HCT116 (cell line): ENCODE results near the gene NDUFB6. TPM values are rescaled to one million over a fixed set of nuclear protein-coding genes. Genes with fewer than 3 reads are reported as not detected.

ENCODE experiments used
- ATAC-seq: fragments of 200-7000 bp; cut with Tn5 transposase; 2 replicates; pipeline ENCODE4 v1.9.1; 2020; ENCODE audit warnings: mild to moderate bottlenecking, moderate library complexity
- BruUV-seq: library from RNA; stranded (reverse); fragments of 400-500 nt; replicated peaks from 2 replicates; lab custom pipeline; 2021; lab: Mats Ljungman, UMichigan
- CTCF ChIA-PET: fragments of 300-600 bp; sonication (Branson Sonifier 250); formaldehyde crosslinking; loops from one replicate; lab custom pipeline; 2021; ENCODE audit warnings: antibody characterized with exemption; lab: Charles Lee
- POLR2A ChIA-PET: fragments of 300-600, 350-600 bp; sonication (Branson Sonifier 250); formaldehyde crosslinking; loops from one replicate; lab custom pipeline; 2021; ENCODE audit warnings: antibody characterized with exemption; lab: Charles Lee
- RAD21 ChIA-PET, 2 experiments: fragments of 300-600 bp; sonication (Branson Sonifier 250); formaldehyde crosslinking; loops; one replicate each; lab custom pipeline; 2023; ENCODE audit warnings: low total read pairs in 2 of 2; ENCODE audit not compliant: uncharacterized antibody in 2 of 2, unreplicated experiment in 2 of 2, low non-redundant PET in 1 of 2; lab: Charles Lee
- DNase-seq: peaks from one replicate; pipeline ENCODE4 v3.0.0-alpha.2; 2010; ENCODE audit warnings: low read depth, low spot score
- H2AFZ ChIP-seq: fragments of 200-600 bp; shearing (Covaris generic), sonication (generic); 2 replicates; pipeline ENCODE4 v1.6.1; 2017; ENCODE audit warnings: low read depth, mixed run types, mixed read lengths, antibody characterized with exemption, low read length; ENCODE audit not compliant: poor library complexity, severe bottlenecking
- H3K27ac ChIP-seq: 2 replicates; pipeline ENCODE4 v1.5.1; 2012; ENCODE audit warnings: low read depth, low read length
- H3K27me3 ChIP-seq: fragments of 200-600 bp; sonication (generic); 2 replicates; pipeline ENCODE4 v1.6.1; 2016; ENCODE audit warnings: mixed run types, low read length, mixed read lengths; ENCODE audit not compliant: insufficient read depth
- H3K36me3 ChIP-seq, 2 experiments: fragments of 200-500 bp in 1 of 2; fragments of 200-600 bp in 1 of 2; sonication (Bioruptor generic) in 1 of 2; sonication (generic) in 1 of 2; 2 replicates each; pipeline versions ENCODE4 v1.5.1 to v1.6.1; 2014 to 2016; ENCODE audit warnings: low read length in 2 of 2, inconsistent platforms in 1 of 2, mixed read lengths in 1 of 2, mixed run types in 1 of 2; ENCODE audit not compliant: insufficient read depth in 2 of 2, control insufficient read depth in 1 of 2
- H3K4me1 ChIP-seq, 2 experiments: fragments of 200-600 bp in 1 of 2; sonication (generic) in 1 of 2; 2 replicates each; pipeline versions ENCODE4 v1.5.1 to v1.6.1; 2012 to 2017; ENCODE audit warnings: low read length in 2 of 2, inconsistent platforms in 1 of 2, mild to moderate bottlenecking in 1 of 2, mixed read lengths in 1 of 2, mixed run types in 1 of 2, moderate library complexity in 1 of 2; ENCODE audit not compliant: insufficient read depth in 2 of 2, control insufficient read depth in 1 of 2
- H3K4me2 ChIP-seq: fragments of 200-600 bp; sonication (generic); 2 replicates; pipeline ENCODE4 v1.6.1; 2017; ENCODE audit warnings: mixed run types, low read length, mixed read lengths
- H3K4me3 ChIP-seq, 2 experiments: fragments of 200-600 bp in 1 of 2; sonication (generic) in 1 of 2; replicated peaks in 1 of 2; 2 replicates each; pipeline ENCODE4 v1.5.1; 2011 to 2016; ENCODE audit warnings: low read length in 2 of 2, control low read depth in 1 of 2, low read depth in 1 of 2, mild to moderate bottlenecking in 1 of 2, mixed read lengths in 1 of 2, mixed run types in 1 of 2
- H3K79me2 ChIP-seq: fragments of 200-600 bp; sonication (generic); 2 replicates; pipeline ENCODE4 v1.6.1; 2017; ENCODE audit warnings: mild to moderate bottlenecking, mixed run types, low read length, moderate library complexity, mixed read lengths; ENCODE audit not compliant: insufficient read depth
- H3K9ac ChIP-seq: fragments of 200-600 bp; sonication (generic); 2 replicates; pipeline ENCODE4 v1.6.1; 2016; ENCODE audit warnings: low read length, mixed read lengths
- H3K9me2 ChIP-seq: fragments of 200-600 bp; sonication (generic), shearing (Covaris generic); 2 replicates; pipeline ENCODE4 v1.6.1; 2017; ENCODE audit warnings: mixed run types, mild to moderate bottlenecking, moderate library complexity; ENCODE audit not compliant: insufficient read depth
- H3K9me3 ChIP-seq, 2 experiments: fragments of 200-500 bp in 1 of 2; fragments of 200-600 bp in 1 of 2; sonication (Bioruptor generic) in 1 of 2; sonication (generic) in 1 of 2; 2 replicates each; pipeline ENCODE4 v1.6.1; 2014 to 2017; ENCODE audit warnings: low read length in 2 of 2, mixed read lengths in 2 of 2, inconsistent platforms in 1 of 2, low read depth in 1 of 2, mild to moderate bottlenecking in 1 of 2, mixed run types in 1 of 2, moderate library complexity in 1 of 2; ENCODE audit not compliant: control insufficient read depth in 1 of 2, insufficient read depth in 1 of 2
- H4K20me1 ChIP-seq: fragments of 200-600 bp; sonication (generic), shearing (Covaris generic); 2 replicates; pipeline ENCODE4 v1.6.1; 2017; ENCODE audit warnings: mixed run types, mild to moderate bottlenecking, moderate library complexity; ENCODE audit not compliant: insufficient read depth
- CEBPB ChIP-seq: IDR thresholded peaks from 2 replicates; pipeline ENCODE4 v1.6.1; 2012; ENCODE audit warnings: low read depth
- EGR1 ChIP-seq: IDR thresholded peaks from 2 replicates; pipeline ENCODE4 v1.6.1; 2012; ENCODE audit warnings: low read depth
- JUND ChIP-seq: IDR thresholded peaks from 2 replicates; pipeline ENCODE4 v1.6.1; 2012
- TCF7L2 ChIP-seq: IDR thresholded peaks from 2 replicates; pipeline ENCODE4 v1.7.0; 2011; ENCODE audit warnings: borderline replicate concordance, inconsistent platforms; ENCODE audit not compliant: insufficient read depth, insufficient read length; ENCODE audit errors: extremely low read depth
- ZBTB33 ChIP-seq: IDR thresholded peaks from 2 replicates; pipeline ENCODE4 v1.6.1; 2011; ENCODE audit warnings: mild to moderate bottlenecking, low read length, moderate library complexity; ENCODE audit not compliant: insufficient replicate concordance; ENCODE audit errors: extremely low read depth
- intact Hi-C: fragments of 100-400 bp; cut with micrococcal nuclease; formaldehyde crosslinking; loops from 2 replicates; pipeline ENCODE4 v1.10.0; 2022
- total RNA-seq: library from RNA; stranded (reverse); gene quantifications from one replicate; pipeline ENCODE4 v1.2.1, GENCODE V29; 2021; ENCODE audit not compliant: unreplicated experiment

Gene NDUFB6
- total RNA-seq, 1 experiment from 2014 or later, result 68.9 TPM

- H2AFZ ChIP-seq, result peak overlapping the region; percentile 81
- H3K79me2 ChIP-seq, result peaks cover 21% of the 10 kb centered on the region
- ATAC-seq (no peak), DNase-seq (no peak)
- no peaks in the 10 kb centered on the region for H3K9me3 ChIP-seq
- H3K4me2 ChIP-seq, result peak overlapping the region; percentile 97
- RAD21 ChIA-PET, result interaction anchor here (0.9 to 1.5 kb wide), 4 partner anchors 25 to 147 kb away, joined by 3 to 8 read pairs (median 4); partner anchors contain the start of gene SMIM27 (in 1 of the 2)
- peak overlapping the region; percentile 76; the same call in 1 of the 2 replicates for H3K27ac ChIP-seq
- no TSS peak for BruUV-seq
- no peaks in the 10 kb centered on the region for H3K36me3 ChIP-seq
- peaks cover 11 to 22% of the 10 kb centered on the region in 2 experiments; a peak in 3 of 4 replicates for H3K4me1 ChIP-seq
- CTCF ChIA-PET, result interaction anchor here (1.0 to 3.3 kb wide), 11 partner anchors 9 to 147 kb away, joined by 3 to 62 read pairs (median 6); partner anchors contain the start of genes ACO1 and TOPORS
- no peaks in the 10 kb centered on the region for H3K27me3 ChIP-seq
- H3K9ac ChIP-seq, result peak overlapping the region; percentile 78
- intact Hi-C loops, result loop anchor here (1.0 to 2.0 kb wide), 3 partner anchors 46 to 147 kb away; partner anchors contain the start of genes ACO1 and NDUFB6
- POLR2A ChIA-PET, result interaction anchor here (1.1 to 1.4 kb wide), 2 partner anchors 9 to 148 kb away, joined by 3 to 5 read pairs; no protein-coding TSS in a partner anchor
- TF ChIP-seq JUND (0 out of 2 replicates have a peak, but pooled peaks have one; percentile 6), EGR1 (no peak), CEBPB (no peak), ZBTB33 (no peak), TCF7L2 (no peak)
- H4K20me1 ChIP-seq, result no peaks in the 10 kb centered on the region
- H3K9me2 ChIP-seq, result no peaks in the 10 kb centered on the region
- H3K4me3 ChIP-seq, result peak overlapping the region; percentile 76 to 81
Measured at GRCh38 chr9:32526707-32527048, 46.3 kb downstream of the NDUFB6 start.
